ENCODE data around the gene TUBB2A.

GRCh38 chr6:3186974-3187382 is 29.6 kb upstream of the TUBB2A start:
- TF ChIP-seq CTCF (conservative IDR thresholded peaks at IDR 0.05; ENCODE audit: low read depth, low read length), result no peak
- no peak for TF ChIP-seq MAFK (IDR thresholded peaks at IDR 0.05; ENCODE audit: low read depth, low read length)

Measured in IMR-90 (cell line).